ENCODE measurements around the gene NHEJ1. TPM values are rescaled to one million over a fixed set of nuclear protein-coding genes. Genes with fewer than 3 reads are reported as not detected.

The NHEJ1 gene
- polyA plus RNA-seq, 1 donor (not counting 4 experiments of a cell fraction or from before 2014, with no cell fraction given): 13.1 TPM

DNA sequence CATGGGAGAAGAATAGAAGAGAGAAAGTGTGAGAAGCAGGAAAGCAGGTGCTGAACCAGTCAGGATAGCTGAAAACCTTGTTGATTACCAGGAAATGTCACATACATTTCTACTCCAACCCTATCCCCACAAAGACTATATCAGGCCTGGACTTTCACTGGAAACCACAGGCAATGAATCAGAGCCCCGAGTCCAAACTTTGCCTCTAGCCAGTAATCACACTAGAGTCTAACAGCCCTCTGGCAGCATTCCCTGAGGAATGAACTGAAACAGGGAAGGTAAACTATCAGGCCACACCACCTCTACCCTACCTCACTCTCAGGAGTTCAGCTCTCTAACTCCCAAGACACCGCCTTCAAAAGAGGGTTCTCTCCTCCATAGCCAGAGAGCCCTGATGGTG lies 81.2 kb downstream of the NHEJ1 start:
- Histone ChIP-seq H3K4me3 (ENCODE audit: control insufficient read depth in 2 of 3, extremely low read depth in 1 of 3, insufficient read depth in 2 of 3, low read depth in 1 of 3, low read length in 3 of 3) (no peak overlapping the region), H3K27me3 (ENCODE audit: control insufficient read depth, extremely low read depth, insufficient read depth, low read length) (no peaks in the 10 kb centered on the region), H3K9ac (ENCODE audit: control insufficient read depth, extremely low read depth, insufficient read depth, low read length) (no peak overlapping the region), H3K36me3 (ENCODE audit: control insufficient read depth in 2 of 2, extremely low read depth in 1 of 2, insufficient read depth in 2 of 2, low read length in 2 of 2) (peaks cover 0 to 11% of the 10 kb centered on the region in 2 experiments), H3K4me1 (ENCODE audit: control insufficient read depth, extremely low read depth, insufficient read depth, low read length) (no peaks in the 10 kb centered on the region), H3K4me2 (ENCODE audit: control insufficient read depth, extremely low read depth, insufficient read depth, low read depth, low read length) (no peak overlapping the region), H3K79me2 (ENCODE audit: control insufficient read depth, insufficient read depth, low read length) (no peaks in the 10 kb centered on the region), H3K9me3 (ENCODE audit: control insufficient read depth, low read depth, low read length) (no peaks in the 10 kb centered on the region), H3K27ac (ENCODE audit: control insufficient read depth, insufficient read depth, low read length) (no peak overlapping the region), H2AFZ (ENCODE audit: control insufficient read depth, low read length) (no peak overlapping the region), H4K20me1 (ENCODE audit: control insufficient read depth, extremely low read depth, insufficient read depth, low read length) (no peaks in the 10 kb centered on the region), H3K9me1 (ENCODE audit: control insufficient read depth, extremely low read depth, insufficient read depth, low read length) (no peaks in the 10 kb centered on the region)
- no peak for FAIRE-seq
- dilution Hi-C loops (cut with MboI; ENCODE audit: extremely low pct_ligation_motif_present, low sequenced_read_pairs): no loop called here
- TF ChIP-seq, protein P1, sequence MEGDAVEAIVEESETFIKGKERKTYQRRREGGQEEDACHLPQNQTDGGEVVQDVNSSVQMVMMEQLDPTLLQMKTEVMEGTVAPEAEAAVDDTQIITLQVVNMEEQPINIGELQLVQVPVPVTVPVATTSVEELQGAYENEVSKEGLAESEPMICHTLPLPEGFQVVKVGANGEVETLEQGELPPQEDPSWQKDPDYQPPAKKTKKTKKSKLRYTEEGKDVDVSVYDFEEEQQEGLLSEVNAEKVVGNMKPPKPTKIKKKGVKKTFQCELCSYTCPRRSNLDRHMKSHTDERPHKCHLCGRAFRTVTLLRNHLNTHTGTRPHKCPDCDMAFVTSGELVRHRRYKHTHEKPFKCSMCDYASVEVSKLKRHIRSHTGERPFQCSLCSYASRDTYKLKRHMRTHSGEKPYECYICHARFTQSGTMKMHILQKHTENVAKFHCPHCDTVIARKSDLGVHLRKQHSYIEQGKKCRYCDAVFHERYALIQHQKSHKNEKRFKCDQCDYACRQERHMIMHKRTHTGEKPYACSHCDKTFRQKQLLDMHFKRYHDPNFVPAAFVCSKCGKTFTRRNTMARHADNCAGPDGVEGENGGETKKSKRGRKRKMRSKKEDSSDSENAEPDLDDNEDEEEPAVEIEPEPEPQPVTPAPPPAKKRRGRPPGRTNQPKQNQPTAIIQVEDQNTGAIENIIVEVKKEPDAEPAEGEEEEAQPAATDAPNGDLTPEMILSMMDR (optimal IDR thresholded peaks at IDR 0.05 in 1 of 3, IDR thresholded peaks at IDR 0.05 in 1 of 3, conservative IDR thresholded peaks at IDR 0.05 in 1 of 3; ENCODE audit: extremely low read depth in 1 of 3, insufficient read depth in 2 of 3, low read length in 3 of 3): no peak
- no peak for TF ChIP-seq EZH2 (IDR thresholded peaks at IDR 0.05; ENCODE audit: low read length)
- no peak for DNase-seq (ENCODE audit: low read depth, low spot score)

DNA sequence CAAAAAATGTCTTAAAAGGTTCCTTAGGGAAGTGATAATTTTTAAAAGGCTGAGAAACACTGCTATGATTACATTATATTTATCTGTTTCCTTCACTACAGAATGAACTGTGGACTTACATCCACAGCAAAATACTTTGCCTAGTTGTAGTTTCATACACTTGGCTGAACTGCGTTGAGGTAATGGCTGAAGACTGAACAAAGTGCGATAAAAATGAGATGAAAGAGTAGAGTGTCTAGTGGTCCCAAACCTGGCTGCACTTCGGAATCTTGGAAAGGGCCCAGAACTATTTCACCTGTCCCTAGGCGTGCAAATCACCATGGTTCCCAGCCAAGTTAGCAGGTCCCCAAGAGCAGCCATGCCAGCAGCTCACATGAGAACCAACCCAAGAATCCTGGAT lies 81.7 kb downstream of the NHEJ1 start:
- Histone ChIP-seq H3K9ac (ENCODE audit: control insufficient read depth, extremely low read depth, insufficient read depth, low read length) (no peak overlapping the region), H3K36me3 (ENCODE audit: control insufficient read depth in 2 of 2, extremely low read depth in 1 of 2, insufficient read depth in 2 of 2, low read length in 2 of 2) (peaks cover 0 to 11% of the 10 kb centered on the region in 2 experiments), H3K4me2 (ENCODE audit: control insufficient read depth, extremely low read depth, insufficient read depth, low read depth, low read length) (no peak overlapping the region), H4K20me1 (ENCODE audit: control insufficient read depth, extremely low read depth, insufficient read depth, low read length) (no peaks in the 10 kb centered on the region), H3K27ac (ENCODE audit: control insufficient read depth, insufficient read depth, low read length) (no peak overlapping the region), H3K79me2 (ENCODE audit: control insufficient read depth, insufficient read depth, low read length) (no peaks in the 10 kb centered on the region), H2AFZ (ENCODE audit: control insufficient read depth, low read length) (no peak overlapping the region), H3K9me1 (ENCODE audit: control insufficient read depth, extremely low read depth, insufficient read depth, low read length) (no peaks in the 10 kb centered on the region), H3K4me3 (ENCODE audit: control insufficient read depth in 2 of 3, extremely low read depth in 1 of 3, insufficient read depth in 2 of 3, low read depth in 1 of 3, low read length in 3 of 3) (no peak overlapping the region), H3K9me3 (ENCODE audit: control insufficient read depth, low read depth, low read length) (no peaks in the 10 kb centered on the region), H3K4me1 (ENCODE audit: control insufficient read depth, extremely low read depth, insufficient read depth, low read length) (no peaks in the 10 kb centered on the region), H3K27me3 (ENCODE audit: control insufficient read depth, extremely low read depth, insufficient read depth, low read length) (no peaks in the 10 kb centered on the region)
- FAIRE-seq (no peak), DNase-seq (ENCODE audit: low read depth, low spot score) (no peak)
- dilution Hi-C loops (cut with MboI; ENCODE audit: extremely low pct_ligation_motif_present, low sequenced_read_pairs): no loop called here
- TF ChIP-seq EZH2 (IDR thresholded peaks at IDR 0.05; ENCODE audit: low read length): no peak
- TF ChIP-seq, protein P1 (optimal IDR thresholded peaks at IDR 0.05 in 1 of 3, IDR thresholded peaks at IDR 0.05 in 1 of 3, conservative IDR thresholded peaks at IDR 0.05 in 1 of 3; ENCODE audit: extremely low read depth in 1 of 3, insufficient read depth in 2 of 3, low read length in 3 of 3): no peak
